Retinal pigment epithelial cell (primary cell): ENCODE data around the gene PGP.

Experiments used
- DNase-seq: peaks from one replicate; pipeline ENCODE4 v3.0.0-alpha.2; 2010; ENCODE audit warnings: low read depth
- H3K4me3 ChIP-seq: 2 replicates; pipeline ENCODE4 v1.5.1; 2011; ENCODE audit warnings: mild to moderate bottlenecking, low read length, control low read depth, moderate library complexity
- TF ChIP-seq, protein P1 (sequence below): conservative IDR thresholded peaks from 2 replicates; pipeline ENCODE4 v1.5.1; 2011; ENCODE audit warnings: low read depth, low read length, control low read depth, inconsistent platforms

Gene PGP

GRCh38 chr16:2251296-2252111 lies 36.9 kb upstream of the PGP start, which contains the start of gene ECI1:
Gene ECI1, minus strand, starts transcription at chr16:2251587. Its CDS starts 21 bp downstream, at chr16:2251566.
- peak; percentile 77 for DNase-seq
- H3K4me3 ChIP-seq: peak within 1 kb of the TSS; percentile 70
- TF ChIP-seq, protein P1, sequence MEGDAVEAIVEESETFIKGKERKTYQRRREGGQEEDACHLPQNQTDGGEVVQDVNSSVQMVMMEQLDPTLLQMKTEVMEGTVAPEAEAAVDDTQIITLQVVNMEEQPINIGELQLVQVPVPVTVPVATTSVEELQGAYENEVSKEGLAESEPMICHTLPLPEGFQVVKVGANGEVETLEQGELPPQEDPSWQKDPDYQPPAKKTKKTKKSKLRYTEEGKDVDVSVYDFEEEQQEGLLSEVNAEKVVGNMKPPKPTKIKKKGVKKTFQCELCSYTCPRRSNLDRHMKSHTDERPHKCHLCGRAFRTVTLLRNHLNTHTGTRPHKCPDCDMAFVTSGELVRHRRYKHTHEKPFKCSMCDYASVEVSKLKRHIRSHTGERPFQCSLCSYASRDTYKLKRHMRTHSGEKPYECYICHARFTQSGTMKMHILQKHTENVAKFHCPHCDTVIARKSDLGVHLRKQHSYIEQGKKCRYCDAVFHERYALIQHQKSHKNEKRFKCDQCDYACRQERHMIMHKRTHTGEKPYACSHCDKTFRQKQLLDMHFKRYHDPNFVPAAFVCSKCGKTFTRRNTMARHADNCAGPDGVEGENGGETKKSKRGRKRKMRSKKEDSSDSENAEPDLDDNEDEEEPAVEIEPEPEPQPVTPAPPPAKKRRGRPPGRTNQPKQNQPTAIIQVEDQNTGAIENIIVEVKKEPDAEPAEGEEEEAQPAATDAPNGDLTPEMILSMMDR: peak; percentile 58

DNA sequence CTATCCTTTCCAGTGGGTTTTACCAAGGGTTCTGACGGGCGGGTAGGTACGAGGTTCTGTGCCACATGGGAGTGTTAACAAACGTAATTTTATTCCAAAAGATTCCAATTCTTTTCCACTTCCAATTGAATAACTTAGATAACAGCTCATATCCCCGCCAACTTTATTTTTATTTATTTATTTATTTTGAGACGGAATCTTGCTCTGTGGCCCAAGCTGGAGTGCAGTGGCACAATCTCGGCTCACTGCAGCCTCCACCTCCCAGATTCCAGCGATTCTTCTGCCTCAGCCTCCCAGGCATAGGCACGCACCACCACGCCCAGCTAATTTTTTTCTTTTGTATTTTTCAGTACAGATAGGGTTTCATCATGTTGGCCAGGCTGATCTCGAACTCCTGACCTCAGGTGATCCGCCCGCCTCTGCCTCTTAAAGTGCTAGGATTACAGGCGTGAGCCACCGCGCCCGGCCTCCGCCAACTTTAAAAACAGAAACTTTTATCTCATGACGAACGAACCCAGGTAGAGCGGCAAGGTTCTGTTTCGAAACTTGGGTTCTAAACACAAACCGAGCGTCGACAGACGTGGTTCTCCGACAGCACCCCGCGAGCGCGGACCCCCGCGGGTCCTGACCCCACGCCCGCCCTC lies 36.1 kb upstream of the PGP start:
- TF ChIP-seq, protein P1: no peak
- DNase-seq: no peak

GRCh38 chr16:2246301-2246885 lies 31.8 kb upstream of the PGP start:
- no peak for DNase-seq
- TF ChIP-seq, protein P1: no peak
- H3K4me3 ChIP-seq: no peak overlapping the region

More for the DNA sequence above, 36.1 kb upstream of the PGP start:
- H3K4me3 ChIP-seq: peak overlapping the region; percentile 70

DNA sequence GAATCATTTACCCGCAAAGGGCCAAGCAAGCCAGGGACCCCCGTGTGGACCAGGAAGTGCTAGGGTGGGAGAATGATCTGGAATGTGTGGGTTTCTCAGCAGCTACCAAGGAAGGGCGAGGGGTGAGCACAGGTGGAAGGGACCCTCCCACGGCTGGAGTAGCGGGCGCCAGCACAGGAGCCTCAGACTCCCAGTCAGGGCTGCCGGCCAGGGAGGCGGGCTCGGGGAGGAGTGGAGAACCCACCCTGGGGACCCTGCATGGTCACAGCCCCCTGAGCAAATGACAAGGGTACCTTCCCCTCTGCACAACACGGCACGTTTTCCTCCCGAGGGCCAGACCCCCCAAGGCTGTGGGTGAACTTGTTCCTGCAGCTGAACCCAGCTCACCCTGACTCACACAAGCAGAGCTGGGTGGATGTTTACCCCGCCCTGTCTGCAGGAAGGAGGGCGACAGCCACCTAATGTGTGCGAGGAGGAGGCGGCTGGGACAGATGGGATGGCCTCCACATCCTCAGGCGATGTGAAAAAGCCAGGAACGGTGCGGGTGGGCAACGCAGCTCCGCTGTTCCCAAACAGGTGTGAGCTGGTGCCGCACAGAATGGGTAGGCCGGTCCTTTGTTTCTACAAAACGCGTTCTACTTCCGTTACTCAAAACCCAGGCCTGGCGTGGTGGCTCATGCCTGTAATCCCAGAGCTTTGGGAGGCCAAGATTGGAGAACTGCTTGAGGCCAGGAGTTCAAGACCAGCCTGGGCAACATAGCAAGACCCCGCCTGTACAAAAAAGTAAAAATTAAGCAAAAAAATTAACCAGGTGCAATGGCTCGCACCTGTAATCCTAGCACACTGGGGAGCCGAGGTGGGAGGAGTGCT lies 30.5 kb upstream of the PGP start:
- DNase-seq: no peak
- TF ChIP-seq, protein P1: no peak
- no peak overlapping the region for H3K4me3 ChIP-seq

- no peak for DNase-seq
- TF ChIP-seq, protein P1: peak; percentile 4
- H3K4me3 ChIP-seq: no peak overlapping the region
Measured at GRCh38 chr16:2244301-2244700, 29.7 kb upstream of the PGP start.

DNA sequence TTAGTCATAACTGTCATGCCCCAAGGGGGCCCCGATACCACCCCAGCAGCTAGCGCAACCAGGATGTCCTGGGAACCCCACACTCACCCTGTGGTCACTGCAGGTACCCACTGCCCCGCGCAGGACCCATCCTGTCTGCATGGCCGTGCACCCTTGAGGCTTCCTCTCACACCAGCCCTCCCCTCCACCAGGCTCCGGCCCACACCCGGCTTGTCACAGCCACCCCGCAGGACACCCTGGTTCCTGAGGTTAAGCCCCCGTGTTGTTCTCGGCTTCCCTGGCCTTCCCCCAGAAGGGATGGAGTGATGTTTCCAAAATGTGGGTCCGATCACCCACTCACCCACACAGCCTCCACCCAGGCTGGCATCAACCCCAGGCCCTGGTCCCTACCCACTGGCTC lies 29.1 kb upstream of the PGP start:
- TF ChIP-seq, protein P1: no peak
- no peak overlapping the region for H3K4me3 ChIP-seq

More for the DNA sequence above, 29.1 kb upstream of the PGP start:
- no peak for DNase-seq
